Measurements from ENCODE around the gene CACNB1. TPM values are rescaled to one million over a fixed set of nuclear protein-coding genes. Genes with fewer than 3 reads are reported as not detected.
A peak's percentile ranks its signal among the peaks of the same experiment; 100 is the strongest.

Gene CACNB1
- total RNA-seq, 1 experiment from 2014 or later: 44.1 TPM

- Mint-ChIP-seq H3K27me3 (ENCODE audit: unreplicated experiment) (peaks cover 84% of the 10 kb centered on the region), H3K4me3 (ENCODE audit: low read depth, unreplicated experiment) (no peak overlapping the region), H3K4me1 (ENCODE audit: low read depth, unreplicated experiment) (peaks cover 12% of the 10 kb centered on the region), H3K9me3 (ENCODE audit: low read depth, unreplicated experiment) (no peaks in the 10 kb centered on the region), H3K27ac (ENCODE audit: unreplicated experiment) (no peak overlapping the region), H3K36me3 (ENCODE audit: insufficient read depth, unreplicated experiment) (peaks cover 6% of the 10 kb centered on the region)
- BruUV-seq (replicated peaks): no TSS peak
- intact Hi-C loops (cut with micrococcal nuclease; ENCODE audit: unreplicated experiment): no loop called here
- TF ChIP-seq CTCF (IDR thresholded peaks at IDR 0.05; ENCODE audit: unreplicated experiment): peak; percentile 6
- DNase-seq: no peak
- CTCF ChIA-PET: interaction anchor here (0.6 to 7.2 kb wide), 8 partner anchors 8 to 1501 kb away, joined by 3 to 148 read pairs (median 3); no protein-coding TSS in a partner anchor
Observed at GRCh38 chr17:39161962-39162361, 35.5 kb downstream of the CACNB1 start.

GRCh38 chr17:39158623-39159022 lies 38.8 kb downstream of the CACNB1 start:
- intact Hi-C loops (cut with micrococcal nuclease; ENCODE audit: unreplicated experiment): loop anchor here (5.0 kb wide), 1 partner anchor 541 kb away; no protein-coding TSS in a partner anchor
- peaks cover 86% of the 10 kb centered on the region for H3K27me3 Mint-ChIP-seq (ENCODE audit: unreplicated experiment)
- CTCF ChIA-PET: interaction anchor here (0.6 to 3.1 kb wide), 12 partner anchors 9 to 686 kb away, joined by 3 to 12 read pairs (median 3); a partner anchor contains a TSS
- BruUV-seq (replicated peaks): no TSS peak
- no peak overlapping the region for H3K4me3 Mint-ChIP-seq (ENCODE audit: low read depth, unreplicated experiment)
- H3K4me1 Mint-ChIP-seq (ENCODE audit: low read depth, unreplicated experiment): peaks cover 11% of the 10 kb centered on the region
- H3K36me3 Mint-ChIP-seq (ENCODE audit: insufficient read depth, unreplicated experiment): peaks cover 21% of the 10 kb centered on the region
- TF ChIP-seq CTCF (IDR thresholded peaks at IDR 0.05; ENCODE audit: unreplicated experiment): no peak
- H3K27ac Mint-ChIP-seq (ENCODE audit: unreplicated experiment): no peak overlapping the region
- no peak for DNase-seq
- no peaks in the 10 kb centered on the region for H3K9me3 Mint-ChIP-seq (ENCODE audit: low read depth, unreplicated experiment)

GRCh38 chr17:39156491-39156890 lies 41.0 kb downstream of the CACNB1 start:
- Mint-ChIP-seq H3K36me3 (ENCODE audit: insufficient read depth, unreplicated experiment) (peaks cover 41% of the 10 kb centered on the region), H3K27me3 (ENCODE audit: unreplicated experiment) (peaks cover 86% of the 10 kb centered on the region), H3K4me3 (ENCODE audit: low read depth, unreplicated experiment) (no peak overlapping the region), H3K9me3 (ENCODE audit: low read depth, unreplicated experiment) (no peaks in the 10 kb centered on the region), H3K4me1 (ENCODE audit: low read depth, unreplicated experiment) (peaks cover 29% of the 10 kb centered on the region), H3K27ac (ENCODE audit: unreplicated experiment) (no peak overlapping the region)
- intact Hi-C loops (cut with micrococcal nuclease; ENCODE audit: unreplicated experiment): loop anchor here (5.0 kb wide), 1 partner anchor 539 kb away; no protein-coding TSS in a partner anchor
- CTCF ChIA-PET: interaction anchor here (0.6 to 1.5 kb wide), 4 partner anchors 8 to 97 kb away, joined by 3 to 14 read pairs (median 4); no protein-coding TSS in a partner anchor
- no TSS peak for BruUV-seq (replicated peaks)
- DNase-seq: no peak
- TF ChIP-seq CTCF (IDR thresholded peaks at IDR 0.05; ENCODE audit: unreplicated experiment): no peak

- H3K9me3 Mint-ChIP-seq (ENCODE audit: low read depth, unreplicated experiment): no peaks in the 10 kb centered on the region
- peaks cover 41% of the 10 kb centered on the region for H3K36me3 Mint-ChIP-seq (ENCODE audit: insufficient read depth, unreplicated experiment)
- TF ChIP-seq CTCF (IDR thresholded peaks at IDR 0.05; ENCODE audit: unreplicated experiment): no peak
- no peak overlapping the region for H3K27ac Mint-ChIP-seq (ENCODE audit: unreplicated experiment)
- BruUV-seq (replicated peaks): no TSS peak
- no peak for DNase-seq
- H3K4me1 Mint-ChIP-seq (ENCODE audit: low read depth, unreplicated experiment): peaks cover 29% of the 10 kb centered on the region
- CTCF ChIA-PET: interaction anchor here (0.6 to 1.5 kb wide), 4 partner anchors 9 to 96 kb away, joined by 3 to 14 read pairs (median 3); no protein-coding TSS in a partner anchor
- H3K27me3 Mint-ChIP-seq (ENCODE audit: unreplicated experiment): peaks cover 86% of the 10 kb centered on the region
- H3K4me3 Mint-ChIP-seq (ENCODE audit: low read depth, unreplicated experiment): no peak overlapping the region
- intact Hi-C loops (cut with micrococcal nuclease; ENCODE audit: unreplicated experiment): loop anchor here (5.0 kb wide), 1 partner anchor 538 kb away; no protein-coding TSS in a partner anchor
Observed at GRCh38 chr17:39155654-39156053, 41.8 kb downstream of the CACNB1 start.

Measured in Calu3 (cell line).